HG03521 (cell line): ENCODE data around the gene EFNA4.

ENCODE experiments used
- ATAC-seq: cut with Tn5 transposase; IDR thresholded peaks from one replicate; pipeline ENCODE4 v1.9.1; 2021; ENCODE audit warnings: mild to moderate bottlenecking, moderate library complexity; ENCODE audit not compliant: unreplicated experiment

Gene EFNA4

DNA sequence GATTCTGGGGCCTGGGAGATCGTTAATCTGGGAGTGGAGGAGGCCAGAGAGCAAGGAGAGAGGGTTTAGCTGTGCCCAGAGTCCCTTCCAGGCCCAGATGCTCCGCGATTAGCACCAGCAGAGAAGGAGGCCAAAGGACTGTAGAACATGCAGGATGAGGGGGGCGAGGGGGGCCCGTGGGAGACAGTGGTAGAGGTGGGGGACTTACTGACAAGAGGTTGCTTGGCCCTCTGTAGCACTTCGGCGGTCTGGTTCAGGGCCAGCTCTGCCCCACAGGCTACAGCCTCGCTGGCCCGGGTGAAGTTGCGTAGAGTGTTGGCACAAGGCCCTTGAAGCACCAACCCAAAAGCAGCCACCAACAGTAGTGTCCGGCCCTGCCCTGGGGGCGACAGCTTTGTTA is 30.7 kb upstream of the EFNA4 start:
- ATAC-seq = no peak

GRCh38 chr1:155033524-155033923 is 30.0 kb upstream of the EFNA4 start, which contains the start of the genes DCST1 and DCST2:
TSS of gene DCST1 (plus strand) at chr1:155033824. CDS start at chr1:155034037, 213 bp downstream.
TSS of gene DCST2 (minus strand) at chr1:155033781. CDS start at chr1:155033701, 80 bp downstream.
- no peak for ATAC-seq

GRCh38 chr1:155034318-155035208 is 29.0 kb upstream of the EFNA4 start:
- no peak for ATAC-seq

GRCh38 chr1:155035936-155036335 is 27.6 kb upstream of the EFNA4 start:
- no peak for ATAC-seq

- no peak for ATAC-seq
Observed at GRCh38 chr1:155037043-155037442, 26.5 kb upstream of the EFNA4 start.

DNA sequence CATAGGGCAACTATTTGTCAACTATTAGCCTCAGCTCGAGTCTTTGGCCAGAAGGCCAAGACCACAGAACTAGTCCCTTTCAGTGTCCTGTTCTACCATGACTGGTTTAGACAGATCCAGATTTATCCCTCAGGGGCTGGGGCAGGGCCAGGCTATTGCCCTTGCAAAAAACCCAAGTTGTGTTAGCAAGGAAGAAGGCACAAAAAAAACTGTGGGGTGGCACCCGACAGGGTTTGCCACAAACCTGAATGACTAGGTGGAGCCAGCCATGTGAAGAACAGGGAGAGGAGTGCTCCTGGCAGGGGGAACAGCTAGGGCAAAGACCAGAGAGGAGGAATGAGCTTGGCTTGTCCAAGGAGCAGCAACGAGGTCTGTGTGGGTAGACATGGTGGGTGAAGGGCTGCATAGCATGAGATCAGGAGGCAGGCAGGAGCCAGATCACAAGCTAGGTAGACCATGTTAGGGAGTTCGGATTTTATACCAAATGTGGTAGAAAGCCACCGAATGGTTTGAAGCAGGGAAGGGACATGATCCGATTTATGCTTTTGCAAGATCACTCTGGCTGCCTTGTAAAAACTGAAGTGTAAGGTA is 25.6 kb upstream of the EFNA4 start:
- ATAC-seq = no peak

- ATAC-seq = no peak
Observed at GRCh38 chr1:155038602-155039307, 24.8 kb upstream of the EFNA4 start.

- ATAC-seq = no peak
Observed at GRCh38 chr1:155039308-155039669, 24.3 kb upstream of the EFNA4 start.

- ATAC-seq = no peak
Observed at GRCh38 chr1:155040358-155041093, 23.0 kb upstream of the EFNA4 start.

DNA sequence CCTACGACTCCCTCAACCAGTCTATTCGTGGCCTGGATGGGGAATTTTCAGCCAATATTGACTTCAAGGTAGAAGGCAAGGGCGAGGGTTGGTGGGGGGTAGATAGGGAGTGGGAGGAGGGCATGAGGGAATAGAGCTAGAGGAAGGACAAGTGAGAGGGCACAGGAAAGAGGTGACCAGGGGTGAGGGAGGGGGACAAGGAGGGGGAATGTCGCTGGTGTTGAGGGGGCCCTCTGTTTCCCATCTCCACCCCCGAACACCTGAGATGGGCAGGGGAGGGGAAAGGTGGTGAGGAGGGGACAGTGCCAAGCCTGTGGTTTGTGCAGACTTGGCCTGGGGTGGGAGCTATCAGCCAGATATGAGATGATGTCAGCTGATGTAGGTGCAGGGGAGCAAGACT is 20.8 kb upstream of the EFNA4 start:
- no peak for ATAC-seq

DNA sequence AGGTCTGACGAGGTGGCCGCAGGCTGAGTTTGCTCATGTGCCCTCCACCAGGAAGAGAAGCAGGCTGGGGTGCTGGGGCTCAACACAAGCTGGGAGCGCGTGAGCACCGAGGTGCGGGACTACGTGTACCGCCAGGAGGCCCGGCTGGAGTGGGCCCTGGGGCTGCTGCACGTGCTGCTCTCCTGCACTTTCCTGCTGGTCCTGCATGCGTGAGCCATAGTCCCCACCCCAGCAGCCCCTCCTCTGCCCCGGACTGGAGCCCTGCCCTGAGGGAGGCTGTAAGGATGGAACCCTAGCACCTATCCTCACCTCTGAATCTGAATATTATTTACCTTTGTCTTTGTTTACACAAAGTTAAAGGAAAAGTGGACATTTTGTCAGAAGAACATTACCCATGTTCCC is 20.2 kb upstream of the EFNA4 start:
- ATAC-seq = no peak

- no peak for ATAC-seq
Observed at GRCh38 chr1:155043793-155044192, 19.7 kb upstream of the EFNA4 start.

DNA sequence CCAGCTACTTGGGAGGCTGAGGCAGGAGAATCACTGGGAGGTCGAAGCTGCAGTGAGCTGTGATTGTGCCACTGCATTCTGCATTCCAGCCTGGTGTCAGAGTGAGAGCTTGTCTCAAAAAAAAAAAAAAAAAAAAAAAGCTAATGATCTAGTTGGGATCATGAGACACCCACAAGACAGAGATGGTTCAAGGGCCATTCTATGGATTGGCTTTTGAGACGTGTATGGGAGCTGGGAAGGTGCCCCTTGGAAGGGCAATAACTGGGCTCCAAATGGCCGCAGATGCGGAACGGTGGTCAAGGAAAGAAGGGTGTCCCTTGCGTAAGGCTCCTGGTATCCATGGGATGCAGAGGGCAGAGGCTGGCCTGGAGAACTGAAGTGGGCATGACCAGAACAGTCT is 19.2 kb upstream of the EFNA4 start:
- ATAC-seq = no peak

- no peak for ATAC-seq
Observed at GRCh38 chr1:155044812-155045657, 18.5 kb upstream of the EFNA4 start.

- ATAC-seq = no peak
Observed at GRCh38 chr1:155048449-155049334, 14.8 kb upstream of the EFNA4 start.

DNA sequence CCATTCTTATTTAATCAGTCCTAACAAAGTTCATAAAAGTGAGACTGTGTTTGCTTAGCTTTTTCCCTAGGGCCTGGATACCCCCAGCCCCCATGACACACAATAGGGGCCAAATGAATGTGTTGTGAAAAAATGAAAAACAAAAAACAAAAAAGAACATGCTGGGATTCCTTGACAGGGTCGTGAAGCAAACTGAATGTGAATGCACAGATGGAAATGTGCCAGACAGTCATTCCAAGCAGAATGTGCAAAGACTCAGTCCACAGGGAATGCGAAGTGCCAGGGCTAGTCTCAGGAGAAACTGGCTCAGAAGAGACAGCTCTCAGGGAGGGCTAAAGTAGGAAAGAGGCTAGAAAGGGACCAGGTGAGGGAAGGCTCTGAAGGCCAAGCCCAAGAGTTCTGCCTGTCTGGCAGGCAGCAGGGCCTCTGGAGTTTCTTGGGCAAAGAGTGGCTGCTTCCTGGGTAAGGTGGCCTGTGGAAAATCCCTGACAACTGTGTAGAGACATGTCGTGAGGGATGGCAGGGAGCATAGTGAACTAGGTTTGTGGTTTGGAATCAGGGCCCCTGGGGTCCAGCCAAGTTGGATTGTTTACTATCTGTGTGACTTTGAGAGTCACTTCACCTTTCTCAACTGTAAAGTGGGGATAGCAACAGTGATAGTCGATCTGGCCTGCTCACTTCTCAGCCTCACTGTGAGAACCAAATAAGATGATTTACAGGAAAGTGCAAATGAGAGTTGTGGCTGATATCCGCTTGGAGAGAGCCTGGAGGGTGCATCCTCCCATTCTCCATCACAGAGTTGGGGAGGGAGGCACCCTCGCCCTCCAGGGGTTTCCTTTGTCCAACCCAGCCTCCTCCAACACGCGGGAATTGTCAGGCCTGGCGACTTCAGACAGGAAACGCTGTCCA is 13.6 kb upstream of the EFNA4 start:
- ATAC-seq = no peak

- ATAC-seq = peak; percentile 65
Observed at GRCh38 chr1:155050560-155051341, 12.8 kb upstream of the EFNA4 start, which contains the start of gene ADAM15. TSS of gene ADAM15 (plus strand) at chr1:155051316. CDS start at chr1:155051387, 71 bp downstream.
